Dermis blood vessel endothelial cell (primary cell): Measurements from ENCODE around the gene CNKSR3. TPM values are rescaled to one million over a fixed set of nuclear protein-coding genes. Genes with fewer than 3 reads are reported as not detected.
A peak's percentile ranks its signal among the peaks of the same experiment; 100 is the strongest.

ENCODE experiments used
- DNase-seq: peaks from one replicate; pipeline ENCODE4 v3.0.0; 2010
- total RNA-seq: library from RNA; depleted of rRNA; stranded (reverse); fragments of >200 nt; gene quantifications from 2 replicates; pipeline ENCODE4 v1.2.3, GENCODE V29; 2014

The CNKSR3 gene
- total RNA-seq, 1 donor from 2014 or later, result 12.1 TPM

DNA sequence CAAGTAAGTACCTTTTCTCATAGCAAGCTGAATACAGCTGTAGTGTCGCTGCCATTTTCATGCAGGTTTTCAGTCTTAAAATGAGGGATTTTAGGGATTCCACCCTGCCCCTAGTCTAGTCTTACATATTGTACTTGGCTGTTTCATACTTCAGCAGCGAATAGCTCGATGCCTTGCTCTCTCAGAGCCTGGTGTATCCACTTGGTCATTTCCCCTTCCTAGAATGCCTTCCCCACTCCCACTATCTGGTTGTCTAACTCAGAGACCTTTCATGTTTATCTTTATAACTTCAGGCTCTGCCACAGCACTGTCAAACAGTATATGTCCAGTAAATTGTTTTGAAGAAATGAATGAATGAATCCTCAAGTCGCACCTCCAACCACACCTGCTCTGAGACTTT, 132.8 kb downstream of the CNKSR3 start:
- DNase-seq, result no peak

- no peak for DNase-seq
These were observed 136.5 kb downstream of the CNKSR3 start for GRCh38 chr6:154373971-154374370.

- no peak for DNase-seq
These were observed 139.2 kb downstream of the CNKSR3 start for GRCh38 chr6:154371281-154371680.

DNA sequence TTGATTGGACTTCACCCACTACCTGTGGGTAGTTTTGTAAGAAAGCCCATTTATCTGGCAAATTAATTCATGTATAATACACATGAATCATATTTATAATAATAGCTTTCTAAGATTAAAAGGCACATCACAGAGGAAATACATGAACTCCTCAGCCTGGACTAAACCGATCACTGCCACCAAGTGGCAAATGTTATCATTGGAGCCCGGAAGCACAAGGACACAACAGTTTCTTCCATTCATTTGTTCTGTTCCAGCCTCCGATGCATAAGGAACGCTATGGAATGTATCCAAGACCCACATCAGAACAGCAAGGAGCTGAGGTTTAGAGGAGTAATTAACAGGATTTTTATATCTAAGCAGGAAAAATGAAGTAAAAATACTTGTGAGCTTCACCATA, 139.9 kb downstream of the CNKSR3 start:
- peak; percentile 61 for DNase-seq

GRCh38 chr6:154367839-154368695, 142.4 kb downstream of the CNKSR3 start:
- DNase-seq, result no peak

DNA sequence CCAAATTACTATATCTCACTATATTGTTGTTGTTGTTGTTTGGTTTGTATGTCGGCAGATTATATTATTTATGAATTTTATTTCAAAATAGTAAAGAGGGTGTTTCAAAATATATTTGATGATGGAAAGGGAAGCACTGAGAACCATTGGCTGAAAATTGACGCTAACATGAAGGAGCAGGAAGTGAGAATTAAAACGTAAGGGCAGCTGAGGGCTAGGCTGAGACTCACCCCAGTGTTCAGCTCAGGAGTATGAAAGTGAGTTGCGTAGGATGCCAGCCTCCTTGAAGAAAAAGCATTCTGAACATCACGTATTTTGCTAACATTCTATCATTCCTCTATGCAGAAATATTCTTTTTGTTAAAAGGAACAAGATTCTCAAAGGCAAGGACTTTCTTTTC, 143.1 kb downstream of the CNKSR3 start:
- no peak for DNase-seq

DNA sequence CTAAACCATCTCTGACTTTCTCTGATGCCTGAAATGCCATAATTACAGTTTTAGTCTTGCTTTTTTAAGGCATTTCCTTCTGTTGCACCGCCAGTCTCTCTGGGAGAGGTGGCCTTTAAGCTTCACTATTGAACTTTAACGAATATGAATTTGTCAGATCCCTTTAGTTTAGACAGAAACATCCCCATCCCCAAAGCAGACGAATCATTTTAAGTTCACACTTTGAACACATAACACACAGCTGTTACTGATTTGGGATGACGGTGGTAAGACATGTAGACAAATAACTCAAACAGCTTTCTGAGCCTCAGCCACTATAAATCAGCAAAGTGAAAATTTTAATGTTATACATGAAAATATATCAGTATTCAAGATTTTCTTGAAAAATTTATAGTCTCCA, 146.7 kb downstream of the CNKSR3 start:
- no peak for DNase-seq

GRCh38 chr6:154361476-154361875, 149.0 kb downstream of the CNKSR3 start:
- DNase-seq, result no peak

DNA sequence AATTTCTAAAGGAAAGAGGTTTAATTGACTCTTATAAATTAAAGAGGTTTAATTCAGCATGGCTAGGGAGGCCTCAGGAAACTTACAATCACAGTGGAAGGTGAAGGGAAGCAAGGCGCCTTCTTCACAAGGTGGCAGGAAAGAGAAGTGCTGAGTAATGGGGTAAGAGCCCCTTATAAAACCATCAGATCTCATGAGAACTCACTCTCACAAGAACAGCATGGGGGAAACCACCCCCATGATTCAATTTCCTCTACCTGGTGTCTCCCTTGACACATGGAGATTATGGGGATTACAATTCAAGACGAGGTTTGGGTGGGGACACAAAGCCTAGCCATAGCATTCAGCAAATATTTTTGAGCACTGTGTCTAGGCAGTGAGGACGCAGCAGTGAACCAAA, 150.0 kb downstream of the CNKSR3 start:
- no peak for DNase-seq

DNA sequence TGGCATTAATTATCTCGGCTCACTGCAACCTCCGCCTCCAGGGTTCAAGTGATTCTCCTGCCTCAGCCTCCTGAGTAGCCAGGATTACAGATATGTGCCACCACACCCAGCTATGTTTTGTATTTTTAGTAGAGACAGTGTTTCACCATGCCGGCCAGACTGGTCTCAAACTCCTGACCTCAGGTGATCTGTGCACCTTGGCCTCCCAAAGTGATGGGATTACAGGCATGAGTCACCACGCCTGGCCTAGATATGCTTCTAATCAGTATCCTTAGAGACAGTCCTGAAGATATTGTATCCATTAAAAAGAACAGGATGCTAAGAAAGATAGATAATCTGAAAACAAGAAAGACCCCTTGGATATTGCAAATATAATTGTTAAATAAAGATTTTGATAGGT, 150.8 kb downstream of the CNKSR3 start:
- no peak for DNase-seq

- no peak for DNase-seq
These were observed 151.3 kb downstream of the CNKSR3 start for GRCh38 chr6:154359161-154359574.

GRCh38 chr6:154358019-154358545, 152.4 kb downstream of the CNKSR3 start:
- DNase-seq, result no peak

DNA sequence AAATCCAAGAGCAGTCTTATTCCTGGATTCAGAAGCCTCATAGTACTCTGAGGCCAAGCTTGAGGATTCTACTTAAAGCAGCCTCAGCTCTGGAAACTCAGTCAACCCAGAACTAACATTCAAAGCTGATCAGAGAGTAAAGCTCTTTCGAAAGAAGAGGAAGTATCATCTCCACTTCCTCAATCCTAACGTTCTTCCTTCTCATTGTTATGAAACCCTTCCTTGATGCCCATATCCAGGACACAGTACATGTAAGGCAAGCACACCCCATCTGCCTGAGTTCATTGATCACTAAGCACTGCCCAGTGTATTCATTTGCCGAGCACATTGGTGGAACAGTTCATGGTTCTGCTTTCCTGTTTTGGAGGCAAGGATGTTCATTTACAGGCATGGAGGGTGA, 153.8 kb downstream of the CNKSR3 start, which contains the start of gene IPCEF1:
TSS of gene IPCEF1 (minus strand) at position 114 of the 400 bp plus-strand sequence. CDS start 90,856 bp downstream, outside the sequence.
- DNase-seq, result no peak

DNA sequence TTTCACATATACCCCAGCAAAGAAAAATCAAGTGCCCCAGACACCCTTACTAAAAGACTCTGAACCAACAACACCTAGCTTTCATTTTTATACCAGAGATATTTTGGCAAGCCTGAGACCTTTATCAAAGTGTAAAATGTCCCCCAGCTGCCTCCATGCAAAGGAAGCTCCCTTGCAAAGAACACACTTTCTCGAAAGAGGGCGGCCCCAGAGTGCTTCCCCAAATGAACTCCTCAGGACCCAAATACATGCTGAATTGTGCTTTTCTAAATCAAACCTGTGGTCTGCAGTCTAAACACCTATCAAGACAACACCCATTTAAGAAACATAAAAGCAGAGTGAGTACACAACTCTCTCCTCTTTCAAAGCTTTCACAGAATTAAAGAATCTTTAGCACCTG, 154.4 kb downstream of the CNKSR3 start:
- no peak for DNase-seq

- no peak for DNase-seq
These were observed 156.2 kb downstream of the CNKSR3 start for GRCh38 chr6:154354265-154354777.

DNA sequence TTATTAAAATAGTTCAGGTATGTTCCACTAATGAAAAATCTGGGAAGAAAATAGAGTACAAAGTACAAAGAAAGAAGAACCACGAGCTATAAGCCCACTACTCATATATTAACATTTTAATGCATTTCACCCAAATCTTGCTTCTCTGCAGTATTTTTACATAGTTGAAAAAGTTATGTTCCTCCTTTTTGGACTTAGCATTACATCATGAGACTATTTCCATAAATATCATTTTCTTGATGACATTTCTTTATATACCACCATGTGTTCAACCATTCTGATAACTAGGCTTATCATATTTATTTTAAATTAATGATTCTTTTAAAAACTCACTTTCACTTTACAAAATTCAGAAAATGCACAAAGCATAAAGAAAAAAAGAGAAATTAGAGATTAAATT, 156.9 kb downstream of the CNKSR3 start:
- DNase-seq, result no peak

DNA sequence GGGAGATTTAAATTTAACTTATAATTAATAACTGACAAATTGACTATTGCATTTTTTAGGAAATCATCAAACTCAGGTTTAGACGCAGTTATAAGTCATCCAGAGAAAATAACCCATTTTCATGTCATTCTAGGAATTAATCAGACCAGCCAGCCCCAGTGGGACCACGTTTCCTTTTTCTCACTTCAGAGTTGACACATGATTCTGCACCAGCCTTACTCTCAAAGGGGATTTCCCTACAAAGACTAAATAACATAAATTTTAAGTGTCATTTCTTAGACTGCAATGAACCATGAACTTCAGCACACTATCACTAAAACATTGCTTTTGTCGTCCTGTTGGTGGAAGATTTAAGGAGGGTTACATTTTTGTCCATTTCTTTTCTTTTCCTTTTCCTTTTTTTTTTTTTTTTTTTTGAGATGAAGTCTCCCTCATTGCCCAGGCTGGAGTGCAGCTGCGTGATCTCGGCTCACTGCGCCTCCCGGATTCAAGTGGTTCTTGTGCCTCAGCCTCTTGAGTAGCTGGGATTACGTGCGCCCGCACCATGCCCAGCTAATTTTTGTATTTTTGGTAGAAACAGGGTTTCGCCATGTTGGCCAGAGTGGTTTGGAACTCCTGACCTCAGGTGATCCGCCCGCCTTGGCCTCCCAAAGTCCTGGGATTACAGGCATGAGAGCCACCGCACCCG, 157.4 kb downstream of the CNKSR3 start:
- DNase-seq, result no peak

- DNase-seq, result no peak
These were observed 160.2 kb downstream of the CNKSR3 start for GRCh38 chr6:154350293-154350692.

GRCh38 chr6:154347981-154348380, 162.5 kb downstream of the CNKSR3 start:
- DNase-seq, result no peak

DNA sequence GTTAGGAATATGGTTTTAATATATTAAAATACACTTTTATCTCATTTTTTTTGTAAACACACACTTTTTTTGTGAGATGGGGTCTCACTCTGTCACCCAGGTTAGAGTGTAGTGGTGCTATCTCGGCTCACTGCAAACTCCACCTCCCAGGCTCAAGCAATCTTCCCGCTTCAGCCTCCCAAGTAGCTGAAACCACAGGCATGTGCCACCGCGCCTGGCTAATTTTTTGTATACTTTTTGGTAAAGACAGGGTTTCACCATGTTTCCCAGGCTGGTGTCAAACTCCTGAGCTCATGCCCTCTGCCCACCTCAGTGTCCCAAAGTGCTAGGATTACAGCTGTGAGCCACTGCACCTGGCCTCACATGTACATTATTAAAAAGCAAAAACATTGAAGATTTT, 164.7 kb downstream of the CNKSR3 start:
- DNase-seq, result no peak

GRCh38 chr6:154343473-154344308, 166.8 kb downstream of the CNKSR3 start:
- no peak for DNase-seq

DNA sequence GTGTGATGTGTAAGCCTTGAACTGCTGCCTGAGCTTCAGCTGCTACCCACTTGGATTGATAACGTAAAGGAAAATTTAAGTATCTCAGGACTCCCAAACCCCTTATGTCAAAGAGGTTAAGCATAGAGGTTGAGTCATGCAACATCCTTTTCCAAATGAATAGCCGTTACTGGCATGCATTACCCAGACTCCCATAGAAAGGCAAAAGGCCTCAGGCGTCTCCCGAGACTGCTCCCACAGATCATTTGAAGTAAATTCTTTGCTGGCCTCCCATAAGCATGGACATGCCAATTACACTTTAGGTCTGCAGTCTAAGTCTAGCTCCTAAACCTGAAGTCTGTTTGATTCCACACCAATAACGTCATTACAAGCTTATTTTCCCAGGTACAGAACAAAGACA, 168.6 kb downstream of the CNKSR3 start:
- peak; percentile 13 for DNase-seq

DNA sequence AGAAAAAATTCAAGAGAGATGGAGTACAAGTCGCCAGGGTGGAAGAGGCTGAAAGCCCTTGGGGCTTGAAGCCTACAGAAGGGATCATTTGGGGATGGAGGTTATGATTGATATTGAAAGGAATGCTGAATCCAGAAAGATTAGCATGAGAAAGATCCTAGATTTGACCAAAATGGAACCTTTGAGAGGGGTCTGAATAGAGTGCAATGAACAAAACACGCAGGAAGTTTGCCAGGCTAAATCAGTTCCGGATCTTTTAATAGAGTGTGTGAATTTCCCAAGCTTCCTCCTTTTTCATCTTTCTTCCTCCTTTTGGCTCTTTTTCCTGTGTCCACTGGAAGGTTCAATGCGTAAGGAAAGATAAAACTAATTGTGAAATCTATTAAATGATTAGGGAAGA, 169.1 kb downstream of the CNKSR3 start:
- no peak for DNase-seq
